Neural progenitor cell (in vitro differentiated cells): ENCODE results near the gene UGGT1.

Experiments
- EZH2phosphoT487 ChIP-seq: fragments of 200-600 bp; sonication (generic); IDR thresholded peaks from 2 replicates; pipeline ENCODE4 v1.6.1; 2017; ENCODE audit warnings: antibody characterized with exemption
- TF ChIP-seq, protein P1 (sequence below): fragments of 200-600 bp; sonication (generic); IDR thresholded peaks from 2 replicates; pipeline ENCODE4 v1.5.1; 2017; ENCODE audit warnings: antibody characterized with exemption, mild to moderate bottlenecking

DNA sequence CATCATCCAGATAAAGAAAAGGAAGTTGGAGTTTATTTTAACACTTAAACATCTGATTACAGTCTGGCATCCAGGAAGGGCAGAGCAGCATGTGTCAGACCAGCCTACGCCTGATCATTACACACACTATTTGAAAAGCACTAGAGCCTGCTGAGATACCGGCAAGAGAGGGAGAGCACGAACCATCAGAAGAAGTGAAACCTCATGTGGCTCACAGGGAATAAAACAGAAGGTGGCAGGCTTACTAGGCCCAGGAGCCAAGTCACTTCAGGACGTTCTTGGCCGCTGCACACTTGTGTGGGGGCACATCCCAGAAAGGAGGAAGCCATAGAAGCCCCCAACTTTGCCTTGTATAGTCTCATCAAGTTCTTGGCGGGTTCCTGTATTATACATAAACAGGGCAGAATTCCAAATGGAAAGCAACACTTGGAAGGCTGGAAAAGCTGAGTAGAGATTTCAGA lies 105.5 kb downstream of the UGGT1 start:
- TF ChIP-seq, protein P1, sequence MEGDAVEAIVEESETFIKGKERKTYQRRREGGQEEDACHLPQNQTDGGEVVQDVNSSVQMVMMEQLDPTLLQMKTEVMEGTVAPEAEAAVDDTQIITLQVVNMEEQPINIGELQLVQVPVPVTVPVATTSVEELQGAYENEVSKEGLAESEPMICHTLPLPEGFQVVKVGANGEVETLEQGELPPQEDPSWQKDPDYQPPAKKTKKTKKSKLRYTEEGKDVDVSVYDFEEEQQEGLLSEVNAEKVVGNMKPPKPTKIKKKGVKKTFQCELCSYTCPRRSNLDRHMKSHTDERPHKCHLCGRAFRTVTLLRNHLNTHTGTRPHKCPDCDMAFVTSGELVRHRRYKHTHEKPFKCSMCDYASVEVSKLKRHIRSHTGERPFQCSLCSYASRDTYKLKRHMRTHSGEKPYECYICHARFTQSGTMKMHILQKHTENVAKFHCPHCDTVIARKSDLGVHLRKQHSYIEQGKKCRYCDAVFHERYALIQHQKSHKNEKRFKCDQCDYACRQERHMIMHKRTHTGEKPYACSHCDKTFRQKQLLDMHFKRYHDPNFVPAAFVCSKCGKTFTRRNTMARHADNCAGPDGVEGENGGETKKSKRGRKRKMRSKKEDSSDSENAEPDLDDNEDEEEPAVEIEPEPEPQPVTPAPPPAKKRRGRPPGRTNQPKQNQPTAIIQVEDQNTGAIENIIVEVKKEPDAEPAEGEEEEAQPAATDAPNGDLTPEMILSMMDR: no peak
- no peak for TF ChIP-seq EZH2phosphoT487
